OCI-LY3 (cell line): Measurements from ENCODE around the gene PHF21B.

ENCODE experiments used
- H2AFZ ChIP-seq: fragments of 200-600, 300-600 bp; shearing (Covaris generic); 2 replicates; pipeline ENCODE4 v1.6.0; 2014; ENCODE audit warnings: antibody characterized with exemption, low read depth, low read length
- H3K27ac ChIP-seq: fragments of 200-600, 300-600 bp; sonication (generic); 2 replicates; pipeline ENCODE4 v1.5.1; 2014; ENCODE audit warnings: mild to moderate bottlenecking, low read length, moderate library complexity, mixed read lengths
- H3K27me3 ChIP-seq: fragments of 200-600, 300-600 bp; sonication (generic); 2 replicates; pipeline ENCODE4 v1.6.1; 2014; ENCODE audit warnings: low read depth, low read length, mixed read lengths
- H3K36me3 ChIP-seq: fragments of 200-600, 300-600 bp; sonication (generic); replicated peaks from 2 replicates; pipeline ENCODE3; 2014; ENCODE audit warnings: low read depth, low read length, mixed read lengths
- H3K4me1 ChIP-seq: fragments of 300-600, 200-600 bp; sonication (generic); 2 replicates; pipeline ENCODE4 v1.6.1; 2014; ENCODE audit warnings: low read length, mixed read lengths
- H3K4me2 ChIP-seq: fragments of 200-600, 300-600 bp; sonication (generic); 2 replicates; pipeline ENCODE4 v1.6.1; 2014; ENCODE audit warnings: low read length, mixed read lengths
- H3K4me3 ChIP-seq: fragments of 300-600, 200-600 bp; sonication (generic); 2 replicates; pipeline ENCODE4 v1.5.1; 2014; ENCODE audit warnings: antibody characterized with exemption, mild to moderate bottlenecking, low read length, moderate library complexity
- H3K79me2 ChIP-seq: fragments of 300-600, 200-600 bp; shearing (Covaris generic); 2 replicates; pipeline ENCODE4 v1.6.1; 2014; ENCODE audit warnings: mild to moderate bottlenecking, low read length, mixed read lengths
- H3K9ac ChIP-seq: fragments of 300-600, 200-600 bp; shearing (Covaris generic); 2 replicates; pipeline ENCODE4 v1.6.0; 2014; ENCODE audit warnings: mild to moderate bottlenecking, low read length, moderate library complexity
- H3K9me3 ChIP-seq: fragments of 200-600, 300-600 bp; shearing (Covaris generic); 2 replicates; pipeline ENCODE4 v1.6.1; 2014; ENCODE audit warnings: low read length, mixed read lengths; ENCODE audit not compliant: insufficient read depth
- H4K20me1 ChIP-seq: fragments of 200-600, 300-600 bp; sonication (generic); 2 replicates; pipeline ENCODE4 v1.6.1; 2016; ENCODE audit warnings: low read length, mixed read lengths; ENCODE audit not compliant: insufficient read depth
- EZH2phosphoT487 ChIP-seq: fragments of 200-600 bp; shearing (Covaris generic); IDR thresholded peaks from 2 replicates; pipeline ENCODE4 v1.6.1; 2018; ENCODE audit warnings: antibody characterized with exemption, mixed run types, low read depth
- TF ChIP-seq, protein P1 (sequence below): fragments of 200-600, 300-600 bp; sonication (generic); IDR thresholded peaks from 2 replicates; pipeline ENCODE4 v1.5.1; 2014; ENCODE audit warnings: antibody characterized with exemption, low read length, low read depth

Gene PHF21B

DNA sequence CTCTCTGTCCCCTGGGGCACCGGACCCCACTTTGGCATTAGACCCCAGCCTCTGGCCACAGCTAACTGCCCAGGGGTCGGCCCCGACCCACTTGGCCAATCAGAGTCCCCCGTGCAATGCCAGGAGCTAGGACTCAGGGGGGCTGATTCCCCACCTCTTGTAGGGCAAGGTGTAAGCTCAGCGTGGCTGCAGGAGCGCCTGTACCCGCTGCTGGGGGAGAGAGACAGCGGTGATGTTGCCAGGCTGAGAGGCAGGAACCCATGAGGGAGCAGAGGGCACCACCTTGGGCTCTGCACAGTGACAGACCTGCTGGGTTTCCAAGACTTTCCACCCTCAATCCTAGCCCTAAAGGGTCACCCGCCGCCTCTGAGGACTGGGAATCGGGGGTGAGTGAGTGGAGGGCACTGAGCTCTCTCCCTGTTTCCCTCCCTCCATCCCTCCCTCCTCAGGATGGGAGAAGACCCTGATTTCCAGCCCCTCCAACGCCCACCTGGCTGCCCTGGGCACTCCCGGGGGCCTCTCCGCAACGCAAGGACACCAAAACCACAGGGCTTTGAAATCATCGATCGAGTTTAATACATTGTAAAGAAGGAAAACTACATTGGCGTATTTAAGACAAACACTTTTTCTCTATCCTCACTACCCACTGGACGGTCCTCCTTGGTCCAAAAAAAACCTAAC is 129.1 kb downstream of the PHF21B start:
- Histone ChIP-seq H3K9ac (no peak overlapping the region), H3K4me1 (no peaks in the 10 kb centered on the region), H3K27me3 (no peaks in the 10 kb centered on the region), H3K36me3 (peaks cover 20% of the 10 kb centered on the region), H2AFZ (no peak overlapping the region), H3K9me3 (peaks cover 3% of the 10 kb centered on the region; the same call in 1 of the 2 replicates), H3K79me2 (no peaks in the 10 kb centered on the region), H4K20me1 (no peaks in the 10 kb centered on the region), H3K27ac (no peak overlapping the region), H3K4me3 (no peak overlapping the region), H3K4me2 (no peak overlapping the region)
- TF ChIP-seq, protein P1, sequence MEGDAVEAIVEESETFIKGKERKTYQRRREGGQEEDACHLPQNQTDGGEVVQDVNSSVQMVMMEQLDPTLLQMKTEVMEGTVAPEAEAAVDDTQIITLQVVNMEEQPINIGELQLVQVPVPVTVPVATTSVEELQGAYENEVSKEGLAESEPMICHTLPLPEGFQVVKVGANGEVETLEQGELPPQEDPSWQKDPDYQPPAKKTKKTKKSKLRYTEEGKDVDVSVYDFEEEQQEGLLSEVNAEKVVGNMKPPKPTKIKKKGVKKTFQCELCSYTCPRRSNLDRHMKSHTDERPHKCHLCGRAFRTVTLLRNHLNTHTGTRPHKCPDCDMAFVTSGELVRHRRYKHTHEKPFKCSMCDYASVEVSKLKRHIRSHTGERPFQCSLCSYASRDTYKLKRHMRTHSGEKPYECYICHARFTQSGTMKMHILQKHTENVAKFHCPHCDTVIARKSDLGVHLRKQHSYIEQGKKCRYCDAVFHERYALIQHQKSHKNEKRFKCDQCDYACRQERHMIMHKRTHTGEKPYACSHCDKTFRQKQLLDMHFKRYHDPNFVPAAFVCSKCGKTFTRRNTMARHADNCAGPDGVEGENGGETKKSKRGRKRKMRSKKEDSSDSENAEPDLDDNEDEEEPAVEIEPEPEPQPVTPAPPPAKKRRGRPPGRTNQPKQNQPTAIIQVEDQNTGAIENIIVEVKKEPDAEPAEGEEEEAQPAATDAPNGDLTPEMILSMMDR, result no peak
- no peak for TF ChIP-seq EZH2phosphoT487

DNA sequence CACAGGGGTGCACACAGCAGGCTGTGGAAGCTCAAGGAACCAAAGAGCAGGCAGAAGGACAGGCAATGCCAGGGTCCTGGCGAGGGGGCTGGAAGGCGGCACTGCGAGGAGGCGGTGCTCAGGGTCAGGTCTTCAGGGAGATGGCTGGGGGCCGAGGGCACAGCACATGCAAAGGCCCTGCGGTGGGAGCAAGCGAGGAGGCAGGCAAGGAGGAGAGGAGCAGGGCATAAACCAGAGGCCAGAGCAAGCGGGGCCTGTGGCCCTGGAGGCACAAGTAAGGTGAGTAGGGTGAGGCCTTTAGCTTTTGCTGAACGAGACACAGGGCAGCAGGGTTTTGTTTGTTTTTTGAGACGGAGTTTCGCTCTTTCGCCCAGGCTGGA is 130.5 kb downstream of the PHF21B start:
- Histone ChIP-seq H3K9ac (no peak overlapping the region), H4K20me1 (no peaks in the 10 kb centered on the region), H3K9me3 (peaks cover 3% of the 10 kb centered on the region; the same call in 1 of the 2 replicates), H3K27me3 (no peaks in the 10 kb centered on the region), H3K4me3 (no peak overlapping the region), H3K4me1 (no peaks in the 10 kb centered on the region), H3K27ac (no peak overlapping the region), H2AFZ (no peak overlapping the region), H3K79me2 (no peaks in the 10 kb centered on the region), H3K4me2 (no peak overlapping the region), H3K36me3 (peaks cover 16% of the 10 kb centered on the region)
- TF ChIP-seq EZH2phosphoT487, result no peak
- TF ChIP-seq, protein P1, result no peak

DNA sequence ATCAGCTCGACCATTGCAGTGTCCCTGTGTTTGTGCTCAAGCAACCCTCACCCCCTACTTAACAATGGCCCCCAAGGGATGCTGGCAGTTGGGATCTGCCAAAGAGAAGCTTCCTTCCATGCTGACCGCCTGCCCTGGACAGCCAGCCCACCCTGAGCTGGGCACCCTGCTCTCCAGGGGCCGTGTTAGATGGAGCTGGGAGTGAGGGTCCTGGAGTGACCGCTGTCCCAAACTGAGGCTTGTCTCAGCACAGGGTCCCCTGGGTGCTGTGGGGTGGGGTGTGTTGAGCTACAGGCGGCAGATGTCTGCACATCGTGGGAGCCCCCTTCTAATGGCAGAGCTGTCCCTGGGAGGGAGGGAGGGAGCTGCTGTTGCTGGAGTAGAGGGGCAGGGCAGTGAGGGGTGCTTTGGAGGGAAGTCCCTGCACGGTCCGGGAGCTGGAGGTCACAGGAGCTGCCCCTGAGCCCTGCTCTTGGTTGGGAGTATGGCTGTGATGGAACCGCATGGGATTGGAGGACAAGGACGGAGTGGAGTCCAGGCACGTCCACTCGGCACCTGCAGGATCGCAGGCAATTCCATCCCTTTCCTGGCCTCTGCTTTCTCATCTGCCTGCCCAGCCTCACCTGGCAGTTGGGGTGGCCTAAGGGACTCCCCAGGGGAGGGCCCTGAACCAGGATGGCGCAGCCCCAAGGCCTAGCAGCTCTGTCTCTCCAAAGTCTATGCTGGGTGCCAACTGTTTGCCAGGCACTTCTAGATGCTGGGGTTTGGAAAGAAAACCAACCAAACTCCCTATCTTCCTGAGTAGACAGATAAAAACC is 131.1 kb downstream of the PHF21B start:
- no peak overlapping the region for H3K9ac ChIP-seq
- H3K4me1 ChIP-seq, result no peaks in the 10 kb centered on the region
- no peaks in the 10 kb centered on the region for H3K79me2 ChIP-seq
- no peak overlapping the region for H3K4me2 ChIP-seq
- no peak for TF ChIP-seq EZH2phosphoT487
- TF ChIP-seq, protein P1, result no peak
- no peak overlapping the region for H2AFZ ChIP-seq
- H3K9me3 ChIP-seq, result peaks cover 3% of the 10 kb centered on the region; the same call in 1 of the 2 replicates
- H3K27me3 ChIP-seq, result no peaks in the 10 kb centered on the region
- no peaks in the 10 kb centered on the region for H4K20me1 ChIP-seq
- H3K36me3 ChIP-seq, result peaks cover 16% of the 10 kb centered on the region
- H3K4me3 ChIP-seq, result no peak overlapping the region
- H3K27ac ChIP-seq, result no peak overlapping the region

DNA sequence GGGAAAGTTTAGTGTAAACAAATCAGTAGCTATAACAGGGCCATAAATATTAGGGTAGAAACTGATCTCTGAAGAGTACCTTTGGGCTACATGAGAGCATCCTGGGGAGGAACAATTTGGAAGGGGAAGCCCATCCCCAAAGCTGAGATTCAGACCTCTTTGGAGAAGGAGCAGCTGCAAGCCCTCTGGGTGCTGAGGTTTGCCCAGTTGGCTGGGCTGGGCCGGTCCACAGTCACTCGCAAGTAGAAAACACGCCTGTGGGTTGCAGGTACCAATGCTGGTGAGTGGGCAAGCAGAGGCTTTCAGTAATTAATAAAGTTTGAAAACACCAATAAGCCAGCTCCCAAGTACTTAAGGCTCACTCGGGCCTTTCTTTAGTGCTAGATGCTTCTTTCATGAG is 132.9 kb downstream of the PHF21B start:
- no peak overlapping the region for H3K27ac ChIP-seq
- H3K4me1 ChIP-seq, result no peaks in the 10 kb centered on the region
- H3K36me3 ChIP-seq, result peaks cover 17% of the 10 kb centered on the region
- no peak overlapping the region for H3K4me2 ChIP-seq
- H3K27me3 ChIP-seq, result no peaks in the 10 kb centered on the region
- TF ChIP-seq EZH2phosphoT487, result no peak
- TF ChIP-seq, protein P1, result no peak
- H3K4me3 ChIP-seq, result no peak overlapping the region
- no peak overlapping the region for H2AFZ ChIP-seq
- peaks cover 3% of the 10 kb centered on the region; the same call in 1 of the 2 replicates for H3K9me3 ChIP-seq
- H3K9ac ChIP-seq, result no peak overlapping the region
- no peaks in the 10 kb centered on the region for H3K79me2 ChIP-seq
- H4K20me1 ChIP-seq, result no peaks in the 10 kb centered on the region
